DOHH2 (cell line): ENCODE data around the gene ZDHHC17.

Experiments used
- H3F3A ChIP-seq: fragments of 200-600 bp; sonication (generic), shearing (Covaris generic); 2 replicates; pipeline ENCODE4 v1.6.0; 2016; ENCODE audit warnings: antibody characterized with exemption, mild to moderate bottlenecking; ENCODE audit not compliant: control insufficient read depth, insufficient read depth
- H3K27ac ChIP-seq: fragments of 200-600 bp; sonication (generic); 2 replicates; pipeline ENCODE4 v1.5.1; 2014; ENCODE audit warnings: low read depth, mild to moderate bottlenecking, low read length, moderate library complexity
- H3K27me3 ChIP-seq: fragments of 200-600 bp; sonication (generic); 2 replicates; pipeline ENCODE4 v1.6.1; 2014; ENCODE audit warnings: mild to moderate bottlenecking, low read length, mixed read lengths; ENCODE audit not compliant: control insufficient read depth
- H3K36me3 ChIP-seq: fragments of 200-600 bp; sonication (generic); 2 replicates; pipeline ENCODE4 v1.6.1; 2014; ENCODE audit warnings: mild to moderate bottlenecking, low read length, moderate library complexity, mixed read lengths; ENCODE audit not compliant: control insufficient read depth
- H3K4me1 ChIP-seq: fragments of 200-600 bp; sonication (generic); 2 replicates; pipeline ENCODE4 v1.6.1; 2014; ENCODE audit warnings: mild to moderate bottlenecking, low read length, mixed read lengths; ENCODE audit not compliant: control insufficient read depth
- H3K4me2 ChIP-seq: fragments of 200-600 bp; sonication (generic); 2 replicates; pipeline ENCODE4 v1.6.0; 2014; ENCODE audit warnings: mild to moderate bottlenecking, low read length, moderate library complexity
- H3K4me3 ChIP-seq: fragments of 200-600 bp; sonication (generic); 2 replicates; pipeline ENCODE4 v1.5.1; 2014; ENCODE audit warnings: mild to moderate bottlenecking, low read length, mixed read lengths
- H3K79me2 ChIP-seq: fragments of 200-600 bp; sonication (generic); 2 replicates; pipeline ENCODE4 v1.6.1; 2014; ENCODE audit warnings: mild to moderate bottlenecking, low read length, mixed read lengths; ENCODE audit not compliant: control insufficient read depth
- H3K9me2 ChIP-seq: fragments of 200-600 bp; sonication (generic); replicated peaks from 2 replicates; pipeline ENCODE4 v1.6.1; 2014; ENCODE audit warnings: mild to moderate bottlenecking, low read length, mixed read lengths; ENCODE audit not compliant: control insufficient read depth
- H3K9me3 ChIP-seq: fragments of 200-600 bp; sonication (generic); 2 replicates; pipeline ENCODE4 v1.6.1; 2014; ENCODE audit warnings: antibody characterized with exemption, low read length, mixed read lengths; ENCODE audit not compliant: control insufficient read depth, insufficient read depth
- H4K20me1 ChIP-seq: fragments of 200-600 bp; sonication (generic); 2 replicates; pipeline ENCODE4 v1.6.0; 2014; ENCODE audit warnings: low read depth, mild to moderate bottlenecking, antibody characterized with exemption, low read length, moderate library complexity; ENCODE audit not compliant: control insufficient read depth, insufficient read depth
- EZH2phosphoT487 ChIP-seq: fragments of 200-600 bp; sonication (generic); IDR thresholded peaks from 2 replicates; pipeline ENCODE4 v1.6.1; 2017; ENCODE audit warnings: borderline replicate concordance, mild to moderate bottlenecking, antibody characterized with exemption, low read length, moderate library complexity, mixed read lengths
- TF ChIP-seq, protein P1 (sequence below): fragments of 200-600 bp; sonication (generic); IDR thresholded peaks from one replicate; pipeline ENCODE4 v1.5.1; 2014; ENCODE audit warnings: antibody characterized with exemption, mild to moderate bottlenecking, low read depth, low read length; ENCODE audit not compliant: poor library complexity, severe bottlenecking

Gene ZDHHC17

DNA sequence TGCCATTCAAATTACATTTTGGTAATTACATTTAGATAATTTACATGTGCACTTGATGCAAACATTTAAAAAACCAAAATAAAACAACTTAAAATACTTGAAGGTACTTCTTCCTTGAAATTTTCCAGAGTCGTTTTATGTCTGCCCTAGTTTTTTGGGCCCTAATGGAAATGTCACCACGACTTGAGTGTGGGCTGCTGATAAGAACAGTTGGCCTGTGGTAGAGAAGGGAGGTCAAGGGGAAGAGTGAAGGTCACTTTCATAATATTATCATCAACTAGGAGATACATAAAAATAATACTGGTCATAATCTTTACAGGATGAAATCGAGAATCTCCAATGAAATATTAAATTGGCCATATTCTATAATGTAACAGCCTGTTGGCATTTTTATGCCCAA, 23.1 kb downstream of the ZDHHC17 start:
- H3K27ac ChIP-seq, result no peak overlapping the region
- H3K4me3 ChIP-seq, result no peak overlapping the region
- H3K36me3 ChIP-seq, result no peaks in the 10 kb centered on the region
- H3F3A ChIP-seq, result 0 out of 2 replicates have a peak, but pooled peaks cover 3% of the 10 kb centered on the region
- H4K20me1 ChIP-seq, result peaks cover 10% of the 10 kb centered on the region; the same call in 1 of the 2 replicates
- H3K27me3 ChIP-seq, result no peaks in the 10 kb centered on the region
- H3K79me2 ChIP-seq, result peaks cover 74% of the 10 kb centered on the region
- H3K9me3 ChIP-seq, result no peaks in the 10 kb centered on the region
- H3K4me2 ChIP-seq, result no peak overlapping the region
- H3K9me2 ChIP-seq, result no peaks in the 10 kb centered on the region
- no peaks in the 10 kb centered on the region for H3K4me1 ChIP-seq
- TF ChIP-seq EZH2phosphoT487, result no peak
- TF ChIP-seq, protein P1, sequence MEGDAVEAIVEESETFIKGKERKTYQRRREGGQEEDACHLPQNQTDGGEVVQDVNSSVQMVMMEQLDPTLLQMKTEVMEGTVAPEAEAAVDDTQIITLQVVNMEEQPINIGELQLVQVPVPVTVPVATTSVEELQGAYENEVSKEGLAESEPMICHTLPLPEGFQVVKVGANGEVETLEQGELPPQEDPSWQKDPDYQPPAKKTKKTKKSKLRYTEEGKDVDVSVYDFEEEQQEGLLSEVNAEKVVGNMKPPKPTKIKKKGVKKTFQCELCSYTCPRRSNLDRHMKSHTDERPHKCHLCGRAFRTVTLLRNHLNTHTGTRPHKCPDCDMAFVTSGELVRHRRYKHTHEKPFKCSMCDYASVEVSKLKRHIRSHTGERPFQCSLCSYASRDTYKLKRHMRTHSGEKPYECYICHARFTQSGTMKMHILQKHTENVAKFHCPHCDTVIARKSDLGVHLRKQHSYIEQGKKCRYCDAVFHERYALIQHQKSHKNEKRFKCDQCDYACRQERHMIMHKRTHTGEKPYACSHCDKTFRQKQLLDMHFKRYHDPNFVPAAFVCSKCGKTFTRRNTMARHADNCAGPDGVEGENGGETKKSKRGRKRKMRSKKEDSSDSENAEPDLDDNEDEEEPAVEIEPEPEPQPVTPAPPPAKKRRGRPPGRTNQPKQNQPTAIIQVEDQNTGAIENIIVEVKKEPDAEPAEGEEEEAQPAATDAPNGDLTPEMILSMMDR, result no peak

DNA sequence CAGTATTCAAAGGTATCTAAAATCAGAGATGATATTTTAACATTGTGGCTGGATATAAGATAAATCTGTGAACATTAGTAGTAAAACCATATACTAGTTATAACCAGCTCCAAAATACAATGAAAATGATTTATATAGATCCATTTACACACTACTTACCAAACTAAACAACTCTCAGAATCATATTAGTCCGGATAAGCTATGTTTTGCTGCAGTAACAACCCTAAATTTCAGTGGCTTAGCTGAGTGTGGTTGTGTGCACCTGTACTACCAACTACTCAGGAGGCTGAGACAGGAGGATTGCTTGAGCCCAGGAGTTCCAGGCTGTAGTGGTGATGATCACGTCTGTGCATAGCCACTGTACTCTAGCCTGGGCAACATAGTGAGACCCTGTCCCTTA, 23.8 kb downstream of the ZDHHC17 start:
- Histone ChIP-seq H3K36me3 (no peaks in the 10 kb centered on the region), H3K27me3 (no peaks in the 10 kb centered on the region), H3F3A (0 out of 2 replicates have a peak, but pooled peaks cover 3% of the 10 kb centered on the region), H3K79me2 (peaks cover 73% of the 10 kb centered on the region), H4K20me1 (peaks cover 10% of the 10 kb centered on the region; the same call in 1 of the 2 replicates), H3K4me2 (no peak overlapping the region), H3K27ac (no peak overlapping the region), H3K4me1 (no peaks in the 10 kb centered on the region), H3K9me3 (no peaks in the 10 kb centered on the region), H3K4me3 (no peak overlapping the region), H3K9me2 (no peaks in the 10 kb centered on the region)
- TF ChIP-seq, protein P1, result no peak
- no peak for TF ChIP-seq EZH2phosphoT487

DNA sequence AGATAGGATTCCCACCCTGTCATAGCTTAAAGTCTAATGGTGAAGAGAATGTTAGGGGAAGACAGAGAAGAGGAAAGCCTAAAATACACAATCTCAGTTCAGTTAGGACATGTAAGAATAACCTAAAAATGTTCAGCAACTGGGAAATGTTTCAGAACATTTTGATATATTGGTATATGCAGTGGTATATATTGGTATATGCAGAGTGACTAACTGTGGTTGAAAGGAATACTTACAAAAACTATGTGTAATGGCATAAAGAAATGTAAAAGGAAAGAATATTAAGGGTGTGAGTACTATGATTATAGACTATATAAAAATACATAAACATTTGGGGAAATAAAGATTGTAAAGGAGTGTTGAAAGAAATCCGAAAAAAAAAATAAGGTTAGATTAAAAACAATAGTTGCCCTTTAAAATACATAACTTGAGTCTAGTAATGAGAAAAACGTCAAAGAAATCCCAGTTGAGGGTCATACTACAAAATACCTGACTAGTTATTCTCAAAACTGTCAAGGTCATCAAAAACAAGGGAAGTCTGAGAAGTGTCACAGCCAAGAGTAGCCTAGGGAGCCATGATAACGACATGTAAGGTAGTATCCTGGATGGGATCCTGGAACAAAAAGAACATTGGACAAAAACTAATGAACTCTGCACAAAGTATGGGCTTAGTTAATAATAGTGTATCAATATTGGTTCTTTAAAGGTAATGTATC, 25.6 kb downstream of the ZDHHC17 start:
- TF ChIP-seq, protein P1, result no peak
- TF ChIP-seq EZH2phosphoT487, result no peak
- Histone ChIP-seq H4K20me1 (peaks cover 10% of the 10 kb centered on the region; the same call in 1 of the 2 replicates), H3K27me3 (no peaks in the 10 kb centered on the region), H3K9me3 (no peaks in the 10 kb centered on the region), H3K27ac (no peak overlapping the region), H3K4me3 (no peak overlapping the region), H3K79me2 (peaks cover 67% of the 10 kb centered on the region), H3K36me3 (no peaks in the 10 kb centered on the region), H3K4me1 (no peaks in the 10 kb centered on the region), H3K4me2 (no peak overlapping the region), H3F3A (0 out of 2 replicates have a peak, but pooled peaks cover 3% of the 10 kb centered on the region), H3K9me2 (no peaks in the 10 kb centered on the region)
